ENCODE results near the gene TICAM2.

Gene TICAM2

DNA sequence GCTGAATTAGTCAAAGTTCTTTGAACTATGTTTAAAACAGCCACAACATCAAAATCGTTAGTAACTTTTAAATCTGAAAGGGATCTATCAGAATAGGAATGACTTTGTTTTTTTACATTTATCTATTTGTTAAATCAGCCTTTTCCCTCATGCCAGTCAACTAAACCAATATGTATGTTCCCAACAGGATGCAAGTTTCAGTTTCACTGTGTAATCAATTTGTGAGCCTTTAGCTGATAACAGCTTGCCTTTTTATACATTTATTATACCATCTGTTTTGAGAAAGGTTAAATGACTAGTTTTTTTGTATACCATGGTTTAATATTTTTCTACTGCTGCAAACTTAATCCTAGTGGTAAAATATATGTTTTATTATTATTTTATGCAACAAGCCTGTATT, 14.6 kb upstream of the TICAM2 start:
- Histone ChIP-seq H3K27ac (ENCODE audit: extremely low read depth, low read depth, low read length) (no peak overlapping the region), H3K4me3 (ENCODE audit: low read depth, low read length) (no peak overlapping the region), H3K4me1 (ENCODE audit: control insufficient read depth, insufficient read depth, low read length) (no peaks in the 10 kb centered on the region), H3K36me3 (ENCODE audit: control insufficient read depth in 2 of 2, insufficient read depth in 1 of 2, low read length in 2 of 2) (peaks cover 59 to 90% of the 10 kb centered on the region in 2 experiments), H3K9me3 (ENCODE audit: control insufficient read depth, insufficient read depth, low read depth, low read length) (no peaks in the 10 kb centered on the region)
- ChIA-PET CTCF (interaction anchor here (0.7 kb wide), 1 partner anchor 9 kb away, joined by 3 read pairs; the partner anchor contains the start of gene TMED7), POLR2A (no interaction called here)
- TF ChIP-seq ZNF624 (tag by site-specific recombination; IDR thresholded peaks at IDR 0.05): no peak
- TF ChIP-seq ZNF174 (tag by site-specific recombination; IDR thresholded peaks at IDR 0.05): no peak
- TF ChIP-seq ZNF114 (tag by site-specific recombination; IDR thresholded peaks at IDR 0.05): no peak
- TF ChIP-seq, protein P1, sequence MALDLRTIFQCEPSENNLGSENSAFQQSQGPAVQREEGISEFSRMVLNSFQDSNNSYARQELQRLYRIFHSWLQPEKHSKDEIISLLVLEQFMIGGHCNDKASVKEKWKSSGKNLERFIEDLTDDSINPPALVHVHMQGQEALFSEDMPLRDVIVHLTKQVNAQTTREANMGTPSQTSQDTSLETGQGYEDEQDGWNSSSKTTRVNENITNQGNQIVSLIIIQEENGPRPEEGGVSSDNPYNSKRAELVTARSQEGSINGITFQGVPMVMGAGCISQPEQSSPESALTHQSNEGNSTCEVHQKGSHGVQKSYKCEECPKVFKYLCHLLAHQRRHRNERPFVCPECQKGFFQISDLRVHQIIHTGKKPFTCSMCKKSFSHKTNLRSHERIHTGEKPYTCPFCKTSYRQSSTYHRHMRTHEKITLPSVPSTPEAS (tag by site-specific recombination; IDR thresholded peaks at IDR 0.05): no peak
- no peak for TF ChIP-seq ZNF404 (tag by site-specific recombination; IDR thresholded peaks at IDR 0.05)
- TF ChIP-seq ZNF585B (tag by site-specific recombination; IDR thresholded peaks at IDR 0.05): no peak
- TF ChIP-seq ZFP41 (tag by site-specific recombination; IDR thresholded peaks at IDR 0.05; ENCODE audit: borderline replicate concordance): no peak
- no peak for TF ChIP-seq ZNF529 (tag by site-specific recombination; IDR thresholded peaks at IDR 0.05; ENCODE audit: insufficient replicate concordance)
- TF ChIP-seq, protein P2, sequence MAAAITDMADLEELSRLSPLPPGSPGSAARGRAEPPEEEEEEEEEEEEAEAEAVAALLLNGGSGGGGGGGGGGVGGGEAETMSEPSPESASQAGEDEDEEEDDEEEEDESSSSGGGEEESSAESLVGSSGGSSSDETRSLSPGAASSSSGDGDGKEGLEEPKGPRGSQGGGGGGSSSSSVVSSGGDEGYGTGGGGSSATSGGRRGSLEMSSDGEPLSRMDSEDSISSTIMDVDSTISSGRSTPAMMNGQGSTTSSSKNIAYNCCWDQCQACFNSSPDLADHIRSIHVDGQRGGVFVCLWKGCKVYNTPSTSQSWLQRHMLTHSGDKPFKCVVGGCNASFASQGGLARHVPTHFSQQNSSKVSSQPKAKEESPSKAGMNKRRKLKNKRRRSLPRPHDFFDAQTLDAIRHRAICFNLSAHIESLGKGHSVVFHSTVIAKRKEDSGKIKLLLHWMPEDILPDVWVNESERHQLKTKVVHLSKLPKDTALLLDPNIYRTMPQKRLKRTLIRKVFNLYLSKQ (tag by site-specific recombination; IDR thresholded peaks at IDR 0.05; ENCODE audit: borderline replicate concordance): no peak
- no peak for TF ChIP-seq ZNF521 (tag by site-specific recombination; IDR thresholded peaks at IDR 0.05)
- TF ChIP-seq ZNF776 (tag by site-specific recombination; IDR thresholded peaks at IDR 0.05; ENCODE audit: borderline replicate concordance): no peak
- TF ChIP-seq SCRT1 (tag by site-specific recombination; IDR thresholded peaks at IDR 0.05; ENCODE audit: borderline replicate concordance): no peak
- no peak for TF ChIP-seq ZNF530 (tag by site-specific recombination; IDR thresholded peaks at IDR 0.05; ENCODE audit: low read depth)
- TF ChIP-seq ZNF24 (tag by site-specific recombination; IDR thresholded peaks at IDR 0.05): no peak
- TF ChIP-seq, protein P3, sequence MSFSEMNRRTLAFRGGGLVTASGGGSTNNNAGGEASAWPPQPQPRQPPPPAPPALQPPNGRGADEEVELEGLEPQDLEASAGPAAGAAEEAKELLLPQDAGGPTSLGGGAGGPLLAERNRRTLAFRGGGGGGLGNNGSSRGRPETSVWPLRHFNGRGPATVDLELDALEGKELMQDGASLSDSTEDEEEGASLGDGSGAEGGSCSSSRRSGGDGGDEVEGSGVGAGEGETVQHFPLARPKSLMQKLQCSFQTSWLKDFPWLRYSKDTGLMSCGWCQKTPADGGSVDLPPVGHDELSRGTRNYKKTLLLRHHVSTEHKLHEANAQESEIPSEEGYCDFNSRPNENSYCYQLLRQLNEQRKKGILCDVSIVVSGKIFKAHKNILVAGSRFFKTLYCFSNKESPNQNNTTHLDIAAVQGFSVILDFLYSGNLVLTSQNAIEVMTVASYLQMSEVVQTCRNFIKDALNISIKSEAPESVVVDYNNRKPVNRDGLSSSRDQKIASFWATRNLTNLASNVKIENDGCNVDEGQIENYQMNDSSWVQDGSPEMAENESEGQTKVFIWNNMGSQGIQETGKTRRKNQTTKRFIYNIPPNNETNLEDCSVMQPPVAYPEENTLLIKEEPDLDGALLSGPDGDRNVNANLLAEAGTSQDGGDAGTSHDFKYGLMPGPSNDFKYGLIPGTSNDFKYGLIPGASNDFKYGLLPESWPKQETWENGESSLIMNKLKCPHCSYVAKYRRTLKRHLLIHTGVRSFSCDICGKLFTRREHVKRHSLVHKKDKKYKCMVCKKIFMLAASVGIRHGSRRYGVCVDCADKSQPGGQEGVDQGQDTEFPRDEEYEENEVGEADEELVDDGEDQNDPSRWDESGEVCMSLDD (tag by site-specific recombination; IDR thresholded peaks at IDR 0.05): no peak
- TF ChIP-seq, protein P4, sequence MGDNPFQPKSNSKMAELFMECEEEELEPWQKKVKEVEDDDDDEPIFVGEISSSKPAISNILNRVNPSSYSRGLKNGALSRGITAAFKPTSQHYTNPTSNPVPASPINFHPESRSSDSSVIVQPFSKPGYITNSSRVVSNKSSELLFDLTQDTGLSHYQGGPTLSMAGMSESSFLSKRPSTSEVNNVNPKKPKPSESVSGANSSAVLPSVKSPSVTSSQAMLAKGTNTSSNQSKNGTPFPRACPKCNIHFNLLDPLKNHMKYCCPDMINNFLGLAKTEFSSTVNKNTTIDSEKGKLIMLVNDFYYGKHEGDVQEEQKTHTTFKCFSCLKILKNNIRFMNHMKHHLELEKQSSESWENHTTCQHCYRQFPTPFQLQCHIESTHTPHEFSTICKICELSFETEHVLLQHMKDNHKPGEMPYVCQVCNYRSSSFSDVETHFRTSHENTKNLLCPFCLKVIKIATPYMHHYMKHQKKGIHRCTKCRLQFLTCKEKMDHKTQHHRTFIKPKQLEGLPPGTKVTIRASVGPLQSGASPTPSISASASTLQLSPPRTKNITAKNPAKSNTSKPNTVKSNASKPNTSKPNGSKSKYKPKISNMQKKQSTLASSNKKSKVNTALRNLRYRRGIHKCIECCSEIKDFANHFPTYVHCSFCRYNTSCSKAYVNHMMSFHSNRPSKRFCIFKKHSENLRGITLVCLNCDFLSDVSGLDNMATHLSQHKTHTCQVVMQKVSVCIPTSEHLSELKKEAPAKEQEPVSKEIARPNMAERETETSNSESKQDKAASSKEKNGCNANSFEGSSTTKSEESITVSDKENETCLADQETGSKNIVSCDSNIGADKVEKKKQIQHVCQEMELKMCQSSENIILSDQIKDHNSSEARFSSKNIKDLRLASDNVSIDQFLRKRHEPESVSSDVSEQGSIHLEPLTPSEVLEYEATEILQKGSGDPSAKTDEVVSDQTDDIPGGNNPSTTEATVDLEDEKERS (tag by site-specific recombination; IDR thresholded peaks at IDR 0.05): no peak
- TF ChIP-seq, protein P5, sequence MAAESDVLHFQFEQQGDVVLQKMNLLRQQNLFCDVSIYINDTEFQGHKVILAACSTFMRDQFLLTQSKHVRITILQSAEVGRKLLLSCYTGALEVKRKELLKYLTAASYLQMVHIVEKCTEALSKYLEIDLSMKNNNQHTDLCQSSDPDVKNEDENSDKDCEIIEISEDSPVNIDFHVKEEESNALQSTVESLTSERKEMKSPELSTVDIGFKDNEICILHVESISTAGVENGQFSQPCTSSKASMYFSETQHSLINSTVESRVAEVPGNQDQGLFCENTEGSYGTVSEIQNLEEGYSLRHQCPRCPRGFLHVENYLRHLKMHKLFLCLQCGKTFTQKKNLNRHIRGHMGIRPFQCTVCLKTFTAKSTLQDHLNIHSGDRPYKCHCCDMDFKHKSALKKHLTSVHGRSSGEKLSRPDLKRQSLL (tag by site-specific recombination; IDR thresholded peaks at IDR 0.05): no peak

All from HEK293 (cell line).